Measurements from ENCODE around the gene MACF1. TPM values are rescaled to one million over a fixed set of nuclear protein-coding genes. Genes with fewer than 3 reads are reported as not detected.

MACF1 gene
- total RNA-seq, 2 donors from 2014 or later, result 273 to 278 TPM

DNA sequence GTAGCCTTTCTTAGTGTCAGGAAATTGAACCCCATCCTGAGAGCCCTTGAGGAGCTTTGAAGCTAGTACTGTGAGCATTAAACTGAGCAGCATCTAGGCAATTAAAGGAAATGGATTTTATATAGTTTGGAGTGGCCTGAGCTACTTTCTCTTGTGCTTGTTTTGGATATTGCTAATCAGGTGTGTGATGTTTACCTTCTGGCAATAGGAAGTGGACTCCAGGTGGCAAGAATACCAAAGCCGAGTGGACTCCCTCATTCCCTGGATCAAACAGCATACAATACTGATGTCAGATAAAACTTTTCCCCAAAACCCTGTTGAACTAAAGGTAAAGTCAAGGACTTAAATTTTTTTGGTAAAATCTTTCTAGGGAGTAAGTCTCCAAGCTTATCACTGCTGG, 79.4 kb downstream of the MACF1 start:
- TF ChIP-seq, protein P1, sequence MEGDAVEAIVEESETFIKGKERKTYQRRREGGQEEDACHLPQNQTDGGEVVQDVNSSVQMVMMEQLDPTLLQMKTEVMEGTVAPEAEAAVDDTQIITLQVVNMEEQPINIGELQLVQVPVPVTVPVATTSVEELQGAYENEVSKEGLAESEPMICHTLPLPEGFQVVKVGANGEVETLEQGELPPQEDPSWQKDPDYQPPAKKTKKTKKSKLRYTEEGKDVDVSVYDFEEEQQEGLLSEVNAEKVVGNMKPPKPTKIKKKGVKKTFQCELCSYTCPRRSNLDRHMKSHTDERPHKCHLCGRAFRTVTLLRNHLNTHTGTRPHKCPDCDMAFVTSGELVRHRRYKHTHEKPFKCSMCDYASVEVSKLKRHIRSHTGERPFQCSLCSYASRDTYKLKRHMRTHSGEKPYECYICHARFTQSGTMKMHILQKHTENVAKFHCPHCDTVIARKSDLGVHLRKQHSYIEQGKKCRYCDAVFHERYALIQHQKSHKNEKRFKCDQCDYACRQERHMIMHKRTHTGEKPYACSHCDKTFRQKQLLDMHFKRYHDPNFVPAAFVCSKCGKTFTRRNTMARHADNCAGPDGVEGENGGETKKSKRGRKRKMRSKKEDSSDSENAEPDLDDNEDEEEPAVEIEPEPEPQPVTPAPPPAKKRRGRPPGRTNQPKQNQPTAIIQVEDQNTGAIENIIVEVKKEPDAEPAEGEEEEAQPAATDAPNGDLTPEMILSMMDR (IDR thresholded peaks at IDR 0.05), result no peak
- Histone ChIP-seq H3K4me1 (no peaks in the 10 kb centered on the region), H3K9me3 (no peaks in the 10 kb centered on the region), H3K4me3 (no peak overlapping the region), H3K36me3 (peaks cover 62% of the 10 kb centered on the region), H3K27me3 (no peaks in the 10 kb centered on the region), H3K27ac (no peak overlapping the region)
- no peak for DNase-seq (ENCODE audit: low spot score)

DNA sequence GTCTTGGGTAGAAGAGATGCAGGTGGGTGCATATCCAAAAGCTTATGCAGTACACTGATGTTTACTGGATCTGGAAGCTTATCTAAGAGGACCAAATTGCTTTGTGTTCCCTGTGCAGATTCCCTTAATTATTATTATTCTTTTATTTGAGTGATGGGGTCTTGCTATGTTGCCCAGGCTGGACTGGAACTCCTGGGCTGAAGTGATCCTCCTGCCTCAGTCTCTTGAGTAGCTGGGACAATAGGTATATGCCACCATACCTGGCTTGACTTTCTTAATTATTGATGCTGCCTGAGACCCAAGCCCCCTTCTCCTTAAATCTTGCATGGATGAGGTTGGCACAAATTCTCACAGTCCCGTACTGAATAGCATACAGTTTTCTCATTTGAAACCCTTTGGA, 83.0 kb downstream of the MACF1 start:
- no peaks in the 10 kb centered on the region for H3K27me3 ChIP-seq
- no peaks in the 10 kb centered on the region for H3K9me3 ChIP-seq
- TF ChIP-seq, protein P1 (IDR thresholded peaks at IDR 0.05), result no peak
- no peak overlapping the region for H3K4me3 ChIP-seq
- no peaks in the 10 kb centered on the region for H3K4me1 ChIP-seq
- H3K36me3 ChIP-seq, result peaks cover 86% of the 10 kb centered on the region
- DNase-seq (ENCODE audit: low spot score), result no peak
- H3K27ac ChIP-seq, result no peak overlapping the region

DNA sequence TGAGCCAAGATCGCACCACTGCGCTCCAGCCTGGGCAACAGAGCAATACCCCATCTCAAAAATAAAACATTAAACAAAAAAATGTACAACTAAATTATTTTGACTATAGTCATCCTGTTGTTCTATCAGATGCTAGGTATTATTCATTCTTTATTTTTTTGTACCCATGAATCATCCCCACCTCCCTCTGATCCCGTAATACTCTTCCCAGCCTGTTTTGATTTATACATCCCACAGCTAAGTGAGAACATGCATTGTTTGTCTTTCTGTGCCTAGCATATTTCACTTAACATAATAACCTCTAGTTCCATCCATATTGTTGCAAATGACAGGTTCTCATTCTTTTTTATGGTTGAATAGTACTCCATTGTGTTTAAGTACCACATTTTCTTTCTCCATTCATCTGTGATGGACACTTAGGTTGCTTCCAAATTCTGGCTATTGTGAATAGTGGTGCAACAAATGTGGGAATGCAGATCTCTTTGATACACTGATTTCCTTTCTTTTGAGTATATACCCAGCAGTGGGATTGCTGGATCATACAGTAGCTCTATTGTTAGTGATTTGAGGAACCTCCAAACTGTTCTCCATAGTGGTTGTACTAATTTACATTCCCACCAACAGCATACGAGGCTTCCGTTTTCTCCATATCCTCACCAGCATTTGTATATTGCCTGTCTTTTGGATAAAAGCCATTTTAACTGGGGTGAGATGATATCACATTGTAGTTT, 84.4 kb downstream of the MACF1 start:
- Histone ChIP-seq H3K27me3 (no peaks in the 10 kb centered on the region), H3K4me3 (no peak overlapping the region), H3K36me3 (peaks cover 87% of the 10 kb centered on the region), H3K27ac (no peak overlapping the region), H3K4me1 (peaks cover 0 to under 1% of the 10 kb centered on the region in 2 donors), H3K9me3 (no peaks in the 10 kb centered on the region)
- TF ChIP-seq, protein P1 (IDR thresholded peaks at IDR 0.05), result no peak
- DNase-seq (ENCODE audit: low spot score), result no peak

DNA sequence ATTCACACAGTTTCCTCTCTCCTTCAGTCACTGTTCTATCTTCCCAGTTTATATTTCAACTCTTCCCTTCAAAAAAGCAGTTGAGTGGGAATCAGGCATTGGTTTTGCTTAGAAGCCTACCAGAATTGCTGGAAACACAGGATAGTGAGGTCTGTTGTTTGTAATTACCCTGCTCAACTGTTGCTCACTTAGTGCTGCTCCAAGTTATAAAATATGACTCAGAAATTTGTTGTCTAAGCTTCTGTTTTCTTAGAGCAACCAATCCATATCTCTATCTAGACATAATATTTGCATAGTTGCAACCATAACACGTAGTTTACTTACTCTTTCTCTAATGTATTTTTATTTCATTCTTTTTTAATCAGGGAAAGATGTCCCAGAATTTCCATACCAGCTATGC, 87.9 kb downstream of the MACF1 start:
- H3K4me3 ChIP-seq, result no peak overlapping the region
- peaks cover 86% of the 10 kb centered on the region for H3K36me3 ChIP-seq
- H3K9me3 ChIP-seq, result no peaks in the 10 kb centered on the region
- TF ChIP-seq, protein P1 (IDR thresholded peaks at IDR 0.05), result no peak
- H3K27me3 ChIP-seq, result no peaks in the 10 kb centered on the region
- H3K4me1 ChIP-seq, result peaks cover 0 to 13% of the 10 kb centered on the region in 2 donors
- DNase-seq (ENCODE audit: low spot score), result no peak
- H3K27ac ChIP-seq, result no peak overlapping the region

DNA sequence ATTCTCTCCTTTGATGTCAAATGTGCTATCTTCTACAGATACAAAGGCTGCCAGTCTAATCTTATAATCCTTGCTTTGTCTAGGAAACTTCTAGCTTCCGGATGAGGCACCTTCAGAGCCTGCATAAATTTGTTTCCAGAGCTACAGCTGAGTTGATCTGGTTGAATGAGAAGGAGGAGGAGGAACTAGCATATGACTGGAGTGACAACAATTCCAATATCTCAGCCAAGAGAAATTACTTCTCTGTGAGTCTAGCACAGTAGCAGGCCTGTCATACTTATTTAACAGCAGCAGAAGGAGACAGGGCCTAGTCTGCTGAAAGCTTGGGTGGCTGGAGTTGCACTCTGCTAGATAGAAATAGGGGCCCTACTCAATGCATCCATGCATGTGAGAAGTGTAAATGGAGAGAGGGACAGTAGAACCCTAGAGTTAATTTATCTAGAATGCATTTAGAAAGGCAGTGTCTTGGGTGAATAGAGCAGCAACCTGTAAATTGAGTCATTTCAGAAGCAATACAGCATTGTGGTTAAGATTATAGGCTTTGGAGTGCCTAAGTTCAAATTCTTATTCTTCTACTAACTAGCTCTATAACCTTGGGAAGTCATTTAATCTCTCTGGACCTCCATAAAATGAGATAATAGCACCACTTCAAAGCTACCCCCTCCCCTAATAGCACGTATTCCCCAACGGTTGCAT, 89.0 kb downstream of the MACF1 start:
- peak overlapping the region; percentile 31 to 44 for H3K27ac ChIP-seq

More for the DNA sequence above, 89.0 kb downstream of the MACF1 start:
- no peak for DNase-seq (ENCODE audit: low spot score)
- no peaks in the 10 kb centered on the region for H3K9me3 ChIP-seq
- peaks cover 85% of the 10 kb centered on the region for H3K36me3 ChIP-seq
- H3K4me1 ChIP-seq, result peaks cover 0 to 13% of the 10 kb centered on the region in 2 donors
- TF ChIP-seq, protein P1 (IDR thresholded peaks at IDR 0.05), result no peak
- H3K27me3 ChIP-seq, result no peaks in the 10 kb centered on the region
- H3K4me3 ChIP-seq, result no peak overlapping the region

Data from right atrium auricular region (tissue), 2 donors.